Bone marrow (tissue), 2 donors: ENCODE measurements around the gene CASTOR1.

ENCODE experiments used
- DNase-seq, 2 donors: peaks; one replicate each; lab custom pipeline; 2025; lab: John Stamatoyannopoulos, UW

The CASTOR1 gene

DNA sequence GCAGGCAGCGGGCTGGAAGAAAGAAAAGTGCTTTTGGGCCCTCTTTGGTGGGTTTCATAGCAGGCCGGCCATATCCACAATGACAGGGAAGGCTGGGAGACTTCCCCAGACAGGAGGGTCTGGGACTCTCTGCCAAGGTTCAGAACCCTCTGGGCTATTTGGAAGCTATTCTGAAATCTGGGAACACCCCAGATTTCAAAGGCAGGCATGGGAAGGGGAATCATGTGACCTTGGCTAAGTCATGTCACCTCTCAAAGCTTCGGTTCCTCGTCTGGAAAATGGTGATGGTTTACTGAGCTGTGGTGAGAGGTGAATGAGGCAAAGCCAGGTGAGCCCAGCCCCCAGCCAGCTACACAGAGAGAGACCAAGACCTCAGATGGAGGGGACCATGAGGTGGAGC is 4.6 kb downstream of the CASTOR1 start:
- no peak for DNase-seq

DNA sequence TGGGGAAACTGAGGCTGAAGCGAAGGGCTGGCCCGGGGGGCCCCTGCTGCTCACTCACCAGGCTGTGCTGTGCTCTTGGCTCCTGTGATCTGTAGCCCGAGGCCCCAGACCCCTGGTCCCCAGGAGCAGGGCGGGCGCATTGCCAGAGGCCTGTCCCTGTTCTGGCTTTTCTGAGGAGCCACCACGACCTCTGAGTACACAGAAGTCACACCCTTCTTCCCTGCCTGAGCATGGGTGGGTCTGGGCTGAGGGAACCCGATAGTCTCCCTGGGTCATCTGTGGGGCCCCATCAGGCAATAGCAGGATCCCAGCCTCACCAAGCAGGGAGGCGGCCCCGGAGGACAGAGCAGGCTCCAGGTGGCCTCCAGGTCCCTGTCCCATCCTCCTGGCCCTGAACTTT is 5.1 kb downstream of the CASTOR1 start:
- DNase-seq: no peak

DNA sequence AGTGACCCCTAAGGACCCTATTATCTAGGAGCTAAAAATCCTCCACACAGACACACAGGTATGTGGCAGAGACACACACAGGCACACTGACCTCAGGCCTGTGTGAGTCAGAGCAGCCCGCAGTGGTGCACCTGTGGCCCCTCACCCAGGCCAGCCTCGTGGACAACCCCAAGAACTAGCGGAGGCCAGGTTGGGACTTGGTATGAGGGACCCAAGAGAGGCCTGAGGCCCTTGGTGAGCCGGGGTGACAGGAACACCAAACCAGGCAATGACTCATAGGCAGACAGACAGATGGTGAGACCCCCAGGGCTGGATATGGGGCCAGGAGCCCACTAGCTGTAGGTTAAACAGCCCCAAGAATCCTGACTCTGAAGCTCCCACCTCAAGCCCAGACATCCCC is 6.0 kb downstream of the CASTOR1 start:
- no peak for DNase-seq

DNA sequence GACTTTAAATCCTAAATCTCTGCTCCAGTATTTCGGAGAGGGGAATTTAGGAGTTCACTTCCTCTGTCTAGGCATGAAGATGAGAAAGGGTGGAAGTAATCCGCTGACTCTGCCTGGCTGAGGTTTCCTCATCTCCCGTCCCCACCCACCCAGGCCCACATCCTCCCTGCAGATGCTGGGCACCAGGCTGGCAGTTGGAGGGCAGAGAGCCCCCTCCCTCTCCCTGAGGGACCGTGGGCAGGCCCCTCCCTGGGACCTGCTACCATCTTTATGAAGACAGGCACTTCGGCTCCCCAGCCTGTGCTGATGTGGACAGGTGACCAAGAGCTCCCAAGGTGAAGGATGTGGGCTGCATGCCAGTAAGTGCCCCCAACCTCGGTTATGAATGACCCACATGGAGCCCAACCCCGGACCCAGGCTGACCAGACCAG is 6.7 kb downstream of the CASTOR1 start:
- peak in 1 of 2 donors; percentile 7 for DNase-seq

DNA sequence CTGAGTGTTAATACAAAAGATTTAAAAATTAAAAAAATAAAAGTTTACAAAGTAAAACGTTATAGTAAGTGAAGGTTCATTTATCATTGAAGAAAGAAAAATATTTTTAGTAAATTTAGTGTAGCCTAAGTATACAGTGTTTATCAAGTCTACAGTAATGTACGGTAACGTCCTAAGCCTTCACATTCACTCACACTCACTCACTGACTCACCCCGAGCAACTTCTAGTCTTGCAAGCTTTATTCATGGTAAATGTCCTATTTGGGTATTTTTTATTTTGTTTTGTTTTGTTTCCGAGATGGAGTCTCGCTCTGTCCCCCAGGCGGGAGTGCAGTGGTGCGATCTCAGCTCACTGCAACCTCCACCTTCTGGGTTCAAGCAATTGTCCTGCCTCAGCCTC is 8.8 kb downstream of the CASTOR1 start:
- no peak for DNase-seq

DNA sequence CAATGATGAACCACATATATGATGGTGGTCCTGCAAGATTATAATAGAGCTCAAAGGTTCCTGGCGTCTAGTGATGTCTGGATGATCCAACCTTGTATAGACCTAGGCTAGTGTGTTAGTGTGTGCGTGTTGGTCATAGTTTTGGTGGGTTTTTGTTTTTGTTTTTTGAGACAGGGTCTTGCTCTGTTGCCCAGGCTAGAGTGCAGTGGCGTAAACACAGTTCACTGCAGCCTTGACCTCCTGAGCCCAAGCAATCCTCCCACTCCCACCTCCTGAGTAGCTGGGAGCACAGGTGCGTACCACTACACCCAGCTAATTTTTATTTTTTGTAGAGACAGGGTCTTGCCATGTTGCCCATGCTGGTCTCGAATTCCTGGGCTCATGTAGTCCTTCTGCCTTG is 9.4 kb downstream of the CASTOR1 start:
- no peak for DNase-seq

DNA sequence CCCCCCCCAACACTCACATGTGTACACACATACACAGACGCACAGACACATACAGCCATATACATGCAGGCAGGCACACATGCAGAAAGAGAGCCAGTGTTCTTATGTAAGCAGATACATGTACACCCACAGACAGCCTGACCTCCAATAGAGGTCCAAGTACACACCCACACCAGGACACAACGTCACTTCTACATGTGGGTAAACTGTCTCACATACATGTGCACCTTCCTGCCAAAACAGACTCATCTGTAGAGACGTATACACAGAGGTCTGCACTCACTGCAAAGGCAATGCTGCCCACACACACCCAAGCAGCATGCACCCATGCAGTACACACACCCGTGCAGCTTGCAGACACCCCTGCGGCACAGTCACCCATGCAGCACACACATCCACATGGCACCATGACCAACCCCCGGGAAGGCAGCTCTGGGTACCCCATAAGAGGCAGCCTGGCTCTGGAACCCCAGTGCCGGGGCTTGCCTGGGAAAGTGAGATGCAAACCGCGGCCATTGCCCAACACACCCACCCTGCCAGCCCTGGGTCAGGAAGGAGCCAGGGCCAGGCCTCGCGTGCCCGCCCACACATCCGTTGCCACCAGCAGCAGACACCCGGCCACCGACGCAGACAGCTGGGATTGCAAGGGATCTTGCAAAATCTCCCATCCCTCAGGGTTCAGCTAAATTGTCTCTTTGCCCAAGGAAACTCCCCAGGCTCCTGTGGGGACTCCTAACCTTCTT is 10.1 kb downstream of the CASTOR1 start:
- peak; percentile 16 to 57 for DNase-seq

DNA sequence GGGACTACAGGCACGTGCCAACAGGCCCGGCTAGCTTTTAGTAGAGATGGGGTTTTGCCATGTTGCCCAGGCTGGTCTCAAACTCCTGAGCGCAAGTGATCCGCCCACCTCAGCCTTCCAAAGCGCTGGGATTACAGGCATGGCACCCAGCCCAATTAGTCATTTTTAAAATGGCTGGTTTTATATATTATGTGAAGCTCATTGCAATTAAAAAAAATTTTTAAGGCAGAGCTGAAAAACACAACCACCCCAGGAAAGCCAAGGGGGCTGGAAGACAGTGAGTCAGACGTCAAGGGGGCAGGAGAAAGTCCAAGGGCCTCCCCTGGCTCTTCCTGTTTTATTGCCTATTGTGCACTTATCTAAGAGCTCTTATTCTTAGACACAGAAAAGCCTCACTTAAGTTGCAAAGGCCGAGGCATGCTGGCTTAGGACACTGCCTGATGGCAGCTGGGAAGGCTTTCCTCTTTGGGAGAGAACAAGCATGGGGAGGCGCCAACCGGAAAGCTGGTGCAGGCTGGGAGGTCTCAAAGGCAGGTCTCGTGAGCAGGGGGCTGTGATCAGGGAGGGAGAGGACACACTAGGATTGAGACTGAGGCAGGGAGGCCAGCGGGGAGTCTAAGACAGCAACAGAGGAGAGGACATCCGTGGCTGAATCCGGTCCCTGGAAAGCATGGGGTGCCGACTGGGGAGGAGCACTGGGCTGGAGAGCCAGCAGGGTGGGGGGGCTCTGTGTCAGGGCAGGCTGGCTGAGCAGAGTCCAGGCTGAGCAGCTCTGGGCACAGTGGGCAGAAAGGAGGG is 11.6 kb downstream of the CASTOR1 start:
- peak in 1 of 2 donors; percentile 91 for DNase-seq

DNA sequence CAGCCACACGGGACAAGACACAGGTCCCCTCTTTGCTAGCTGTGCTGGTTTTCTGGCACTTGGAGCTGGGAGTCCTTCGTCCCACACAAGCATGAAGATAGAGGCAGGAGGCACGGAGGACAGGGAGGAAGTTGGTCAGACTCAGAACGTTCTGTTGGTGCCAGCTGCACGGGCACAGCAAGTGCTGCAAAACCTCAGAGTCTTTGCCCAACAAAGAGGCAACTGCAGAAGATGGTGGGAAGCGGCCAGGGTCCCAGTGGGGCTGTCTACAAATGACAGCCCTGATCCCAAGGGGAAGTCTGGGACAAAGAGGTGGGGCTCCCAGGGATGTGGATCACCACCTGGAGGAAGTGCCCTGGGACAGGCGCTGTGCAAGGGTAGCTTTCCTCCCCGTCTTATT is 13.3 kb downstream of the CASTOR1 start:
- no peak for DNase-seq

DNA sequence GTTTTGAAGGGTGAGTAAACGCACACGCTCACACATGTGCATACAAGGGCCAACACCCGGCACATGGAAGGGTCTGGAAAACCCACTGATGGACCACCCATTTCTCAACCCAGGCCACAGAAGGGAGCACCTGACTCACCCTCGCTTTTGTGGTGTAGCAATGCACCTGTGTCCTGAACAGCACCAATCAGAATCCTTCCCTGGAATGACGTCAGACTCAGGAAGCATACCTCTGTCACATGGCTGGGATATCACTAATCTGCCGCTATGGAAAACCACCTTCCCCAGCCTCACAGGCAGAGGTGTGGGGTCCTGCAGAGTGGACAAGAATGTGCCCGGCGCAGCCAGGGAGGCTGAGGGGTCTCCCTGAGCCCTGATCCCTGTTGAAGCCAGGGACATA is 13.7 kb downstream of the CASTOR1 start:
- no peak for DNase-seq

DNA sequence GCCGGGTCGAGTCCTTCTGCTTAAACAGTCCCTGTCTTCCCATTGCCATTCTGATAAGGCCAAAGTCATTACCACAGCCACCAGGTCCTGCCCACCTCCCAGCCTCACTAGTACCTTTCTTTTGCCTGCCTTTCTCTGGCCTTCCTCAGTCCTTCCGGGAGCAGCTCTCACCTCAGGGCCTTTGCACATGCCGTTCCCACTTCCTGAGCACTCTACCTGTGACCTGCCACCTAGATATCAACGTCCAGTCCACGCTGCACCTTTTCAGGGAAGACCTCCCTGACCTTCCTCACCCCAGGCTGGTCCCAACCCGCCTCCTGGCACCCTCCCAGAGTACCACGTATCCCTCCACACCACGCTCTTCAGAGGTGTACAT is 14.9 kb downstream of the CASTOR1 start:
- no peak for DNase-seq

DNA sequence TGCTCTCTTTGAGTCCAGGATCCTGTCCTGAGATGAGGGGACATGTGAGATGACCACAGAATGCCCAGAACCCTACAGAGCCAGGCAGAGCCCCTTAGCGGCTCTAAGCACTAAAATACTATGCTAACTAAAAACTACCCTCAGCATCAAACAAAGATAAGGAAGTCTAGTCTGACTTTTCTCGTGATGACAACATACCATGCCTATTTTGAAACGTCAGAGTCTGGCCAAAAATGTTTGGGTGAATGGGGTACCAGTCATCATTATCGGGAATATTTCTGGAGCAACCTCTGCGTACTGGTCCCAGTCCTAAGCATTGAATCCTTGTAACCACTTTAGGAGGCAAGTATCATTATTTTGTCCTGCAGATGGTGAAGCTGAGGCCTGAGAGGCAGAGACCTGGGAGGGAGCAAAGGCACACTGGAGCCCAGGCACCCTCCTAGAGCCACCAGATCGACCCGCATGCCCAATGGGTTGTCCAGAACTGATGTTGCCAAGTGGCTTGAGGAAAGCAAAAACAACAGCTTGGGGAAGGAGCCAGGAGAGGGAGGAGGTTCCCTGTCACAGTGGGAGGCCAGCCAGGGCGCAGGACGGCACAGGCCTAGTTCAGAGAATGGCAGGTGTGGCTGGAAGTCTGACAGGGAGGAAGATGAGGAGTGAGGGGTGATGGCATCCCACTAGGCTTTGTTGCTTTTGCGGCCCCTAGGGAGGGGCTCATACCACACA is 15.4 kb downstream of the CASTOR1 start:
- no peak for DNase-seq

DNA sequence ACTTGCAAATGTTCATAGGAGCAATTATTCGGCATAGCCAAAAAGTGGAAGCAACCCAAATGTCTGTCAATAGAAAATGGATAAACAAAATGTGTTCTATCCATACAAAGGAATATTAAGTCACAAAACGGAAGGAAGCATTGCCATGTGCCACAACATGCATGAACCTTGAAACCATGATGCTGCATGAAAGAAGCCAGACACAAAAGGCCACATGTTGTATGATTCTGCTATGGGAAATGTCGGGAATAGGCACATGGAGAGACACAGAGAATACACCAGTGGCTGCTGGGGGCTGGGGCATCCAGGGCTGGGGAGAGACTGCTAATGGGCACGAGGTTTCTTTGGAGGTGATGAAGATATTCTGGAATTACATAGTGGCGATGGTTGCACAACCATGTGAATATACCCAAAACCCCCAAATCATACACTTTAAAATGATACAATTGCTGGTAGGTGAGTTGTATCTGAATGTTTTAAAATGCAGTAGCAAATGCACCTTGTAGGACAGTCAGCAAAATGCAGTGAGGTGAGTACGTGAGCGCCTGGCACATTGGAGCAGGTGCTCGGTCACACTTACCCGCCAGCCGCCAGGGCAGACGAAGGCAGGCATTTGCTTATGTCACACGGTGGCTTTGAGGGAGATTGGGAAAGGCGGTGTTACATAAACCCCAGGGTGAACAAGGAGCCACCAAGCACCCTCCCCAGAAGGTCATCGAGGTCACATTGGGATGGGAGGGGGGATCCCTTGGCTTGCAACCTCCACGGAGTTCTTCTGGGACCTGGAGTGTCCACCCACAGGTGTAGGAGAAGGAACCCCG is 16.3 kb downstream of the CASTOR1 start:
- no peak for DNase-seq

DNA sequence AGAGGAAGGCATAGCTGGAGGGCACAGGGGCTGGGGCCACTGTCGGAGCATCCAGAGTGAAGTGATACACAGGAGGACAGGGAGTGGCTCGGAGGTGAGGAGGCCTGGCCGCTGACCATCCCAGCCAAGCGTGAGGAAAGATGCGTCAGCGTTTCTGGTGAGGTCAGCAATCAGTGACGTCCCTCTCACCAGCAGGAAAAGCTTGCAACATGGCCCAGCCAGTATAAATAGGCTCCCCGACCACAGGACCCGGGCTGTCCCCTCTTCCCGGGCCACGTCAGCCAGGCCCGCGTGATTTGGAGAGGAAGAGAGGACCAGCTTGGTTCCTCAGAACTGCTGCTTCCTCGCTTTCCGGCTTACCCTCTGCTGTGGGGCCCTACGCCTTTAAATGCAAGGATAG is 18.5 kb downstream of the CASTOR1 start:
- DNase-seq: peak; percentile 83 to 84

DNA sequence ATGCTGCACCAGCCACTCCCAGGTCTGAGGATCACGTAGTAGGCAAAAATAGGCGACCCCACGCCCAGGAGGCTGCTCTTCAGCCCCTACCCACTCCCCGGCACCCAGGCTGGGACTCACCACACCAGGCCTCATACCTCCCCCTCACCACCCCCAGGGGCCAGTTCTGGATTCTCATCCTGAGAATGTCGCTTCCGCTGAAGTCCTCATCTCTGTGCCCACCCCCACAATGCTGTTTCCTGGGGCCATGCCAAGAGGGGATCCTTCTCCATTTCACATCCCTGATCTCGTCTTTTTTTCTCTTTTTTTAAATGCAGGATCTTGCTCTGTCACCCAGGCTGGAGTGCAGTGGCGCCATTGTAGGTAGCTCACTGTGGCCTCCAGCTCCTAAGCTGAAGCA is 21.0 kb downstream of the CASTOR1 start:
- DNase-seq: no peak

DNA sequence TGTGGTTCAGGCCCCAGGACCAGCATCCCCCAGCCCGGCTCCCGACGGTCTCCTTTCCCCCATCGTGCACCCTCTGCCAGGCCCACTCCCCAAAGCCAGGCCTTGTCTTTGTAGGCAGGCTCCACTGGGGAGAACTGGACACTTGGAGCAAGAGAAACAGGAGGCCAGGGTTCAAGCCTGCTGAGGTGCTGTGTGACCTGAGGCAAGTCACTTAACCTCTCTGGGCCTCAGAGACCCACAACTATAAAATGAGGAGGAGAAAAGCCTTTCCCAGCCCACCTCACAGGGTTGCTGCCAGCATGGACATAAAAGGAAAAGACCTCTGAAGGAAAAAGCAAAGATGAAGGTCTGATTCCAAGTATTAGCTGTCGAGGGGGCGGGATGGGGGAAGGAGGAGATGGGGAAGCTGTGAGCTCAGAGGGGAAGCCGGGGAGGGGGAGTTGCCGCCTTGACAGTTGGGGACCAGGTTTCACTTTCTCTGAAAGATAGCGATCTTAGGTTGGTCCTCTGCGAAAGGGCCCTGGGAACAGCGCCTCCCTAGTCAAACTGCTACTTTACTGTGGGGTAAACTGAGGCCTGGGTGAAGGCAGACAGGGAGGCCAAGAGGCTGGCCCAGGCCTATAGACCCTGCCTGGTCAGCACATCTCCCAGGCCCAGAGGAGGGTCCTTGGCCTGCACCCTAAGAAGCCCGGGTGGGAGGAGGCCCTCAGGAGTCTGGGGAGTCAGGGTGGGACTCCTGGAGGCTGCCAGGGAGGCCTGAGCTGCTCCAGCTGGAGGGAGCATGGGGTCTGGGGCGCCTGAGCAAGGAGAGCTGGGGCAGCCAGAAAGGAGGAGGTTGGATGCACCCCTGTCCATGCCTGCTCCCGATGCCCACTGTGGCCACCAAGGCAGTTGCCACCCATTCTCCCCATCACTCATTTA is 21.7 kb downstream of the CASTOR1 start:
- peak in 1 of 2 donors; percentile 91 for DNase-seq

DNA sequence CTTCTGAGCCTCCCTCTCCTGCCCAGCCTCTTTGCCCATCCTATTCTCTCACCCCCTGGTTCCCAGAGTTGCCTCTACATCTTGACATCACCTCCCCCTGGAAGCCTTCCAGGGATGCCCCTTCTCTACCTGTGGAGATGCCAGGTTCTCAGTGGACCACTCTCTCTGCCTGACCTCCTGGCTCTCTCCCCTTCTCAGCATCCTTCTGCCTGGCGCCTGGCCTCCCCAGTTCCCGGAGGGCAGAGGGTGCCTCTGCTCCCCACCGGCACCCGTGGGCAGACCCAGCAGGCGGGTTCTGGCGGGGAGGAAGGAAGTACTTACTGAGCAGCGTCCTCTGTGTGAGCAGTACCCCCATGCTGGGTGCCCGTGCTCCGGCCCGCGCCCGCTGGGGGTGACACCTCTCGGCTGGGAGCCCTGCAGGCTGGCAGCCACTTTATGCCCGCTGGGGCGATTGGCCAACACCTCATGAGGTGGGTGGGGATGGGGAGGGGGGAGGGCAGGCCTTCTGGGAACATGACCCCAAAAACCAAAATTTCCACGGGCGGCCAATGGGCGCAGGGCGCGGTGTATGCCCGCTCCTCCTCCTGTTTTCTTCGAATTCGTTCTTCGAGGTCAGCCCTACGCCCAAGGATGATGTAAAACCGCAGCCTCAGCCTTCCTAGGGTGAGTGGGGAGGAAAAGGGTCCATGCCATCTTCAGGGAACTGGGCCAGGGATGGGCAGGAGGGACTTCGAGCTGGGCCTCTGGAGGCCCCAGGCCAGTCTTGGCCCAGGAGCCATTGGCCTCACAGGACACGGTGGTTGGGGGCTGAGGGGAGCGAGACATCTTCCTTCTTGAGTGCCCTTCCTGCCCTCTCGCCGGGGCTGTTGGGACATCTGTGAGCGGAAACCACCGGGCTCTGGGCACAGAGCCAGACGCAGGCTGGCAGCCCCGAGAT is 22.6 kb downstream of the CASTOR1 start, which contains the start of gene OSM:
TSS of gene OSM (minus strand) at position 407 of the 937 bp plus-strand sequence. CDS start at position 355, 52 bp downstream.
- DNase-seq: peak; percentile 90 to 95

DNA sequence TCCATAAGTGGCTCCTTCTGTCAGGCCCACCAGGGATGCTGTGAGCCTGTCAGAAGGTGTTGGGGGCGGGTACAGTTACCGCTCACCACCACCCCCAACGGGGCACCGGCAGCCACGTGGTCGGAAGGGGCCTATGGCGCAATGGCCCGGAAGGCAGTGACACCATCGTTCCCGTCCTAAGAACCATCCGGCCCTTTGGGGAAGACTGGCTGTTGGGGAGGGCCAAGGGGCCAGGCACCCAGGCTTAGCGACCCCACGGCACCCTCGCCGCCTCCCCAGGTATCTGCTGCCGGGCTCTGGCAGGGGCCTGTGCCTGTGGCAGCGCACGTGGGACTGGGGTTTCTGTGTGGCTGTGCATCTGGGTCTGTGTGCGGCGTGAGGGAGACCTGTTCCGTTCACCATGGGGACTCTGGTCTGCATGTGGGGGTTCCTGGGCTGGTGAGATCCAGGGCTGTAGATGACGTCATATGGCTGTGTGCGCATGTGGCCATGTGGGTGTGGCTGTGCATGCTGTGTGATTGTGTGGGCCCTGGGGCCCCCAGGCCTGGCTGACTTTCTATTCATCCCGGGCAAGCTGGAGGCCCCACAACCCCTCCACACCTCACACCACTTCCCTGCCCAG is 23.4 kb downstream of the CASTOR1 start:
- DNase-seq: peak; percentile 73 to 74

DNA sequence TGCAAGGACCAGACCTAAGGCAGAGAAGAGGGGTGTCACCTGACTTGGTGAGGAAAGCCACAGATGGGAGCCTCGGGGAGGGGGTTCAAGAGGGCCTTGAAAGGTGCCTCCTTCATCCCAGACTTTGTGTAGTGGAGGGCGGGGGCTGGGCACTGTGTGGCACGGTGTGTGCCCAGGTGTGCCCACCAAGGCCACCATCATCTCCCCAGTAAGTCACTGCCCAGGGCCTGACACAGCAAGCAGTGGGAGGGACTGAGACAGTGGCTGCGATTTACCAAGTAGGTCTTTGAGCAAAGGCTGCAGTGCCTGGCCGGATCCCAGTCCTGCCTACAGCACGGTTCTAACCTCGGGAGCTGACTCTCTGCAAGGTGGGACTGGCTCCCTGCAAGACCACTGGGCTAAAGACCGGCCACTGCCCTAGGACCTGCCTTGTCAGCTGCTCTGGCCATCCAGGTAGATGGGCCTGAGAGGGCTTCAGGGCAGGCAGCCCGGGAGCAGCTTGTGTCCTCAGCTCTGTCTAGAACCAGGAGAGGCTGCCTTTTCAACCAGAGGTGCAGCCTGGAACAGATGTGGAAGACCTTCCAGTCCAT is 24.1 kb downstream of the CASTOR1 start:
- DNase-seq: no peak
